Liver (tissue), 3 donors: ENCODE measurements around the gene SNX7.

ENCODE experiments used
- GABPA ChIP-seq, 2 donors: IDR thresholded peaks in 1 of 2; conservative IDR thresholded peaks in 1 of 2; 2 replicates each; pipeline ENCODE4 v1.6.1; 2016; ENCODE audit warnings: antibody characterized with exemption in 2 of 2, mild to moderate bottlenecking in 1 of 2, moderate library complexity in 1 of 2
- RAD21 ChIP-seq, 2 donors: IDR thresholded peaks; 2 replicates each; pipeline ENCODE4 v1.6.1; 2016; ENCODE audit warnings: antibody characterized with exemption in 2 of 2, mild to moderate bottlenecking in 2 of 2
- YY1 ChIP-seq: IDR thresholded peaks from 2 replicates; pipeline ENCODE4 v1.6.1; 2016; ENCODE audit warnings: antibody characterized with exemption, mild to moderate bottlenecking
- TF ChIP-seq, protein P1 (sequence below): fragments of 150-350 bp; IDR thresholded peaks from 2 replicates; pipeline ENCODE4 v1.5.1; 2017; ENCODE audit warnings: improper control_type of control experiment, low read depth, low read length; ENCODE audit not compliant: missing input control
- TF ChIP-seq, protein P2 (sequence below): IDR thresholded peaks from 2 replicates; pipeline ENCODE4 v1.6.1; 2016; ENCODE audit warnings: antibody characterized with exemption, mild to moderate bottlenecking
- TF ChIP-seq, protein P3 (sequence below): IDR thresholded peaks from 2 replicates; pipeline ENCODE4 v1.6.1; 2016; ENCODE audit warnings: antibody characterized with exemption
- TF ChIP-seq, protein P4 (sequence below): IDR thresholded peaks from 2 replicates; pipeline ENCODE4 v1.6.1; 2016; ENCODE audit warnings: antibody characterized with exemption
- donor health status: healthy.
- donor health status: healthy.

DNA sequence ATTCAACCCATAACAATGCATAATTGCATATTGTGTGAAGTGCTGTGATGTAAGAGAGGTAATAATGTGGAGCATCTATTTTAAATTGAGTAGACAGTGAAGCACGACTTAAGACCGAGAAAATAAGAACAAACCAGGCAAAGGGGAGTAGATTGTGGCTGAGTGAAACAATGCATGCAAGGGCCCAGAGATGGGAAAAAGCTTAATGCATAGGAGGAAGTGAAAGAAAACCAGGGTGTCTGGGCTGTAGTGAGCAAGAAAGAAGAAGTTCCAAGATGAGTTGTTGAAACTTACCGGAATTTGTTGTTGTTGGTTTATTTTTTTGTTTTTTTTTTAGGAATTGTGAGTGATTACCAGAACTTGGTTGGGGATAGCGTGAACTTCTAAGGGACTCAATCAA, 104.7 kb downstream of the SNX7 start:
- TF ChIP-seq GABPA (IDR thresholded peaks at IDR 0.05 in 1 of 2, conservative IDR thresholded peaks at IDR 0.05 in 1 of 2): no peak
- TF ChIP-seq, protein P1, sequence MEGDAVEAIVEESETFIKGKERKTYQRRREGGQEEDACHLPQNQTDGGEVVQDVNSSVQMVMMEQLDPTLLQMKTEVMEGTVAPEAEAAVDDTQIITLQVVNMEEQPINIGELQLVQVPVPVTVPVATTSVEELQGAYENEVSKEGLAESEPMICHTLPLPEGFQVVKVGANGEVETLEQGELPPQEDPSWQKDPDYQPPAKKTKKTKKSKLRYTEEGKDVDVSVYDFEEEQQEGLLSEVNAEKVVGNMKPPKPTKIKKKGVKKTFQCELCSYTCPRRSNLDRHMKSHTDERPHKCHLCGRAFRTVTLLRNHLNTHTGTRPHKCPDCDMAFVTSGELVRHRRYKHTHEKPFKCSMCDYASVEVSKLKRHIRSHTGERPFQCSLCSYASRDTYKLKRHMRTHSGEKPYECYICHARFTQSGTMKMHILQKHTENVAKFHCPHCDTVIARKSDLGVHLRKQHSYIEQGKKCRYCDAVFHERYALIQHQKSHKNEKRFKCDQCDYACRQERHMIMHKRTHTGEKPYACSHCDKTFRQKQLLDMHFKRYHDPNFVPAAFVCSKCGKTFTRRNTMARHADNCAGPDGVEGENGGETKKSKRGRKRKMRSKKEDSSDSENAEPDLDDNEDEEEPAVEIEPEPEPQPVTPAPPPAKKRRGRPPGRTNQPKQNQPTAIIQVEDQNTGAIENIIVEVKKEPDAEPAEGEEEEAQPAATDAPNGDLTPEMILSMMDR: no peak
- TF ChIP-seq, protein P2, sequence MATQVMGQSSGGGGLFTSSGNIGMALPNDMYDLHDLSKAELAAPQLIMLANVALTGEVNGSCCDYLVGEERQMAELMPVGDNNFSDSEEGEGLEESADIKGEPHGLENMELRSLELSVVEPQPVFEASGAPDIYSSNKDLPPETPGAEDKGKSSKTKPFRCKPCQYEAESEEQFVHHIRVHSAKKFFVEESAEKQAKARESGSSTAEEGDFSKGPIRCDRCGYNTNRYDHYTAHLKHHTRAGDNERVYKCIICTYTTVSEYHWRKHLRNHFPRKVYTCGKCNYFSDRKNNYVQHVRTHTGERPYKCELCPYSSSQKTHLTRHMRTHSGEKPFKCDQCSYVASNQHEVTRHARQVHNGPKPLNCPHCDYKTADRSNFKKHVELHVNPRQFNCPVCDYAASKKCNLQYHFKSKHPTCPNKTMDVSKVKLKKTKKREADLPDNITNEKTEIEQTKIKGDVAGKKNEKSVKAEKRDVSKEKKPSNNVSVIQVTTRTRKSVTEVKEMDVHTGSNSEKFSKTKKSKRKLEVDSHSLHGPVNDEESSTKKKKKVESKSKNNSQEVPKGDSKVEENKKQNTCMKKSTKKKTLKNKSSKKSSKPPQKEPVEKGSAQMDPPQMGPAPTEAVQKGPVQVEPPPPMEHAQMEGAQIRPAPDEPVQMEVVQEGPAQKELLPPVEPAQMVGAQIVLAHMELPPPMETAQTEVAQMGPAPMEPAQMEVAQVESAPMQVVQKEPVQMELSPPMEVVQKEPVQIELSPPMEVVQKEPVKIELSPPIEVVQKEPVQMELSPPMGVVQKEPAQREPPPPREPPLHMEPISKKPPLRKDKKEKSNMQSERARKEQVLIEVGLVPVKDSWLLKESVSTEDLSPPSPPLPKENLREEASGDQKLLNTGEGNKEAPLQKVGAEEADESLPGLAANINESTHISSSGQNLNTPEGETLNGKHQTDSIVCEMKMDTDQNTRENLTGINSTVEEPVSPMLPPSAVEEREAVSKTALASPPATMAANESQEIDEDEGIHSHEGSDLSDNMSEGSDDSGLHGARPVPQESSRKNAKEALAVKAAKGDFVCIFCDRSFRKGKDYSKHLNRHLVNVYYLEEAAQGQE: no peak
- TF ChIP-seq, protein P3, sequence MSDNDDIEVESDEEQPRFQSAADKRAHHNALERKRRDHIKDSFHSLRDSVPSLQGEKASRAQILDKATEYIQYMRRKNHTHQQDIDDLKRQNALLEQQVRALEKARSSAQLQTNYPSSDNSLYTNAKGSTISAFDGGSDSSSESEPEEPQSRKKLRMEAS: no peak
- TF ChIP-seq, protein P4, sequence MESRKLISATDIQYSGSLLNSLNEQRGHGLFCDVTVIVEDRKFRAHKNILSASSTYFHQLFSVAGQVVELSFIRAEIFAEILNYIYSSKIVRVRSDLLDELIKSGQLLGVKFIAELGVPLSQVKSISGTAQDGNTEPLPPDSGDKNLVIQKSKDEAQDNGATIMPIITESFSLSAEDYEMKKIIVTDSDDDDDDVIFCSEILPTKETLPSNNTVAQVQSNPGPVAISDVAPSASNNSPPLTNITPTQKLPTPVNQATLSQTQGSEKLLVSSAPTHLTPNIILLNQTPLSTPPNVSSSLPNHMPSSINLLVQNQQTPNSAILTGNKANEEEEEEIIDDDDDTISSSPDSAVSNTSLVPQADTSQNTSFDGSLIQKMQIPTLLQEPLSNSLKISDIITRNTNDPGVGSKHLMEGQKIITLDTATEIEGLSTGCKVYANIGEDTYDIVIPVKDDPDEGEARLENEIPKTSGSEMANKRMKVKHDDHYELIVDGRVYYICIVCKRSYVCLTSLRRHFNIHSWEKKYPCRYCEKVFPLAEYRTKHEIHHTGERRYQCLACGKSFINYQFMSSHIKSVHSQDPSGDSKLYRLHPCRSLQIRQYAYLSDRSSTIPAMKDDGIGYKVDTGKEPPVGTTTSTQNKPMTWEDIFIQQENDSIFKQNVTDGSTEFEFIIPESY: no peak
- no peak for TF ChIP-seq RAD21 (IDR thresholded peaks at IDR 0.05)
- no peak for TF ChIP-seq YY1
